Liver (tissue), 9 donors: ENCODE measurements around the gene ADCYAP1R1. TPM values are rescaled to one million over a fixed set of nuclear protein-coding genes. Genes with fewer than 3 reads are reported as not detected.

Source experiments
- DNase-seq: peaks from one replicate; pipeline ENCODE4 v3.0.0-alpha.2; 2017; ENCODE audit warnings: low spot score
- H3K27ac ChIP-seq, 2 donors: one replicate each; pipeline ENCODE4 v1.7.0; 2013; ENCODE audit warnings: inconsistent platforms in 2 of 2, low read length in 2 of 2, control low read depth in 1 of 2, low read depth in 1 of 2, mild to moderate bottlenecking in 1 of 2
- H3K27me3 ChIP-seq, 4 donors: one replicate each; pipeline versions ENCODE4 v1.6.1 to v1.7.0; 2013; ENCODE audit warnings: low read length in 3 of 4, inconsistent platforms in 1 of 4, mild to moderate bottlenecking in 1 of 4, moderate library complexity in 1 of 4; ENCODE audit not compliant: control insufficient read depth in 4 of 4, insufficient read depth in 4 of 4
- H3K36me3 ChIP-seq, 4 donors: one replicate each; pipeline versions ENCODE4 v1.6.1 to v1.7.0; 2013; ENCODE audit warnings: low read length in 3 of 4, mild to moderate bottlenecking in 3 of 4, low read depth in 1 of 4, moderate library complexity in 1 of 4; ENCODE audit not compliant: control insufficient read depth in 4 of 4, insufficient read depth in 3 of 4
- H3K4me1 ChIP-seq, 4 donors: one replicate each; pipeline versions ENCODE4 v1.6.1 to v1.7.0; 2013; ENCODE audit warnings: low read length in 3 of 4, mild to moderate bottlenecking in 3 of 4, moderate library complexity in 1 of 4; ENCODE audit not compliant: control insufficient read depth in 4 of 4, insufficient read depth in 4 of 4
- H3K4me3 ChIP-seq, 3 donors: one replicate each; pipeline versions ENCODE4 v1.6.1 to v1.7.0; 2013; ENCODE audit warnings: low read length in 3 of 3, control low read depth in 1 of 3, low read depth in 1 of 3, mild to moderate bottlenecking in 1 of 3
- H3K9ac ChIP-seq, 2 donors: one replicate each; pipeline ENCODE4 v1.7.0; 2013; ENCODE audit warnings: low read length in 2 of 2, mild to moderate bottlenecking in 2 of 2, moderate library complexity in 2 of 2, control low read depth in 1 of 2, low read depth in 1 of 2
- H3K9me3 ChIP-seq, 4 donors: one replicate each; pipeline versions ENCODE4 v1.6.1 to v1.7.0; 2013; ENCODE audit warnings: low read length in 3 of 4; ENCODE audit not compliant: control insufficient read depth in 4 of 4
- CTCF ChIP-seq: fragments of 150-350 bp; IDR thresholded peaks from 2 replicates; pipeline ENCODE4 v1.5.1; 2017; ENCODE audit warnings: improper control_type of control experiment, low read depth, low read length; ENCODE audit not compliant: missing input control
- EGR1 ChIP-seq, 2 donors: IDR thresholded peaks; 2 replicates each; pipeline ENCODE4 v1.6.1; 2016 to 2018; ENCODE audit warnings: antibody characterized with exemption in 2 of 2, low read depth in 2 of 2
- FOXA1 ChIP-seq: IDR thresholded peaks from 2 replicates; pipeline ENCODE4 v1.6.1; 2016; ENCODE audit warnings: antibody characterized with exemption
- FOXA2 ChIP-seq: IDR thresholded peaks from 2 replicates; pipeline ENCODE4 v1.6.1; 2016; ENCODE audit warnings: antibody characterized with exemption
- GABPA ChIP-seq, 2 donors: IDR thresholded peaks in 1 of 2; conservative IDR thresholded peaks in 1 of 2; 2 replicates each; pipeline ENCODE4 v1.6.1; 2016; ENCODE audit warnings: antibody characterized with exemption in 2 of 2, mild to moderate bottlenecking in 1 of 2, moderate library complexity in 1 of 2
- HNF4A ChIP-seq, 2 donors: conservative IDR thresholded peaks; 2 replicates each; pipeline ENCODE4 v1.6.1; 2016; ENCODE audit warnings: antibody characterized with exemption in 2 of 2, mild to moderate bottlenecking in 2 of 2
- HNF4G ChIP-seq: IDR thresholded peaks from 2 replicates; pipeline ENCODE4 v1.6.1; 2016; ENCODE audit warnings: antibody characterized with exemption
- JUND ChIP-seq, 2 donors: IDR thresholded peaks; 2 replicates each; pipeline ENCODE4 v1.6.1; 2016; ENCODE audit warnings: antibody characterized with exemption in 2 of 2
- MAX ChIP-seq: IDR thresholded peaks from 2 replicates; pipeline ENCODE4 v1.6.1; 2016; ENCODE audit warnings: antibody characterized with exemption
- NR2F2 ChIP-seq: IDR thresholded peaks from 2 replicates; pipeline ENCODE4 v1.6.1; 2016; ENCODE audit warnings: antibody characterized with exemption
- RAD21 ChIP-seq, 2 donors: IDR thresholded peaks; 2 replicates each; pipeline ENCODE4 v1.6.1; 2016; ENCODE audit warnings: antibody characterized with exemption in 2 of 2, mild to moderate bottlenecking in 2 of 2
- RXRA ChIP-seq, 2 donors: IDR thresholded peaks; 2 replicates each; pipeline ENCODE4 v1.6.1; 2017 to 2018; ENCODE audit warnings: antibody characterized with exemption in 2 of 2, mild to moderate bottlenecking in 1 of 2
- SP1 ChIP-seq: IDR thresholded peaks from 2 replicates; pipeline ENCODE4 v1.6.1; 2018; ENCODE audit warnings: antibody characterized with exemption, mild to moderate bottlenecking
- TAF1 ChIP-seq: conservative IDR thresholded peaks from 2 replicates; pipeline ENCODE4 v1.6.1; 2016; ENCODE audit warnings: antibody characterized with exemption, mild to moderate bottlenecking
- YY1 ChIP-seq: IDR thresholded peaks from 2 replicates; pipeline ENCODE4 v1.6.1; 2016; ENCODE audit warnings: antibody characterized with exemption, mild to moderate bottlenecking
- ZBTB33 ChIP-seq: IDR thresholded peaks from 2 replicates; pipeline ENCODE4 v1.6.1; 2016; ENCODE audit warnings: antibody characterized with exemption
- WGBS: extraction: QIAGEN DNeasy Blood & Tissue Kit; methylation state at CpG from one replicate; pipeline ENCODE4 v1.1.7; 2013; 5-methylcytosine and 5-hydroxymethylcytosine counted together
- polyA plus RNA-seq, 2 donors: library from polyadenylated mRNA; stranded (reverse) in 1 of 2; unstranded in 1 of 2; fragments of 200-250 nt in 1 of 2; fragments of >200 nt in 1 of 2; fragmentation: Nextera tagmentation in 1 of 2; extraction: Ambion mirVana in 1 of 2; gene quantifications; one replicate each; pipeline versions ENCODE4 v1.2.1 to v1.2.3, GENCODE V29; 2013 to 2015
- total RNA-seq, 2 donors: library from RNA; depleted of rRNA; stranded (reverse); fragments of >200 nt; gene quantifications; one replicate each; pipeline ENCODE4 v1.2.3, GENCODE V29; 2014
- TF ChIP-seq, protein P1 (sequence below): IDR thresholded peaks from 2 replicates; pipeline ENCODE4 v1.6.1; 2016; ENCODE audit warnings: antibody characterized with exemption, mild to moderate bottlenecking
- TF ChIP-seq, protein P2 (sequence below): IDR thresholded peaks from 2 replicates; pipeline ENCODE4 v1.6.1; 2016; ENCODE audit warnings: antibody characterized with exemption
- donor health status: healthy.
- donor health status: healthy.
- donor health status: healthy.
- donor health status: healthy.
- donor health status: healthy.

The ADCYAP1R1 gene
- total and polyA plus RNA-seq, 4 donors = 0.05 to 0.67 (median 0.12) TPM; not detected in 1

DNA sequence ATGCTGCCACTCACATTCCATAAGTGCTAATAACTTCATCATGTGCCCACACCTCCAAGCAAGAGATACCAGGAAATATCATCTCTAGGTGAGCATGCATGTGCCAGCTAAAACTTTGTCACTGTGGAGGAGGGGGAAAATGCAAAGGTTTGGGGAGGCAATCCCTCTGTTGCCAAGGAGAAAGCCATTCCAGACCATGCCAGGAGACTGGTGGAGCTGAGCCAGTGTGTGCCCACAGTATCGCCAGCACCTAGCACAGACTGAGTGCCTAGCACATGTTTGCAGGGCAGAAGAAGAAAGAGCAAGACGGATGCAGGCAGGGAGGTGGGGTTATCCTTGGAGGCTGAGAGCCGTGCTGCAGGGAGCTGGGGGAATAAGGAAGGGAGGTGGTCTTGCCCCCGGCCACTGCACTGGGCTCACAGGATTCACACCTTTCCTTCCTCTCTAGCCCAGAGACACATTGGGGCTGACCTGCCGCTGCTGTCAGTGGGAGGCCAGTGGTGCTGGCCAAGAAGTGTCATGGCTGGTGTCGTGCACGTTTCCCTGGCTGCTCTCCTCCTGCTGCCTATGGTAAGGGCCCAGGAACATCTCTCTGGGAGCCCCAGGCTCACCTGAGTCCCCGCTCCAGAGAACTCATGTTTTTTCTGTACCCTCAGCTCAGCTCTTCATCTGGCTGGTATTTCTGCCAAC, 10.8 kb downstream of the ADCYAP1R1 start:
- H3K4me3 ChIP-seq = no peak overlapping the region
- no peak overlapping the region for H3K9ac ChIP-seq
- no peaks in the 10 kb centered on the region for H3K4me1 ChIP-seq
- no peak for DNase-seq
- 66% methylated on average over 8 of the region's 8 CpGs for WGBS
- H3K36me3 ChIP-seq = no peaks in the 10 kb centered on the region
- TF ChIP-seq CTCF = no peak
- no peak for TF ChIP-seq TAF1
- TF ChIP-seq RAD21 (IDR thresholded peaks at IDR 0.05) = no peak
- TF ChIP-seq FOXA2 = no peak
- no peak for TF ChIP-seq MAX
- TF ChIP-seq GABPA (IDR thresholded peaks at IDR 0.05 in 1 of 2, conservative IDR thresholded peaks at IDR 0.05 in 1 of 2) = no peak
- TF ChIP-seq JUND (IDR thresholded peaks at IDR 0.05) = no peak
- no peak for TF ChIP-seq YY1
- TF ChIP-seq ZBTB33 = no peak
- no peak for TF ChIP-seq FOXA1
- no peaks in the 10 kb centered on the region for H3K9me3 ChIP-seq
- no peaks in the 10 kb centered on the region for H3K27me3 ChIP-seq
- no peak overlapping the region for H3K27ac ChIP-seq

GRCh38 chr7:31065021-31065593, 13.0 kb downstream of the ADCYAP1R1 start:
- TF ChIP-seq GABPA (IDR thresholded peaks at IDR 0.05 in 1 of 2, conservative IDR thresholded peaks at IDR 0.05 in 1 of 2) (no peak), RAD21 (IDR thresholded peaks at IDR 0.05) (no peak), SP1 (no peak), FOXA2 (no peak), HNF4G (no peak), EGR1 (IDR thresholded peaks at IDR 0.05; ENCODE audit: low read depth in 2 of 2) (no peak), CTCF (no peak), JUND (IDR thresholded peaks at IDR 0.05) (no peak), HNF4A (conservative IDR thresholded peaks at IDR 0.05) (no peak), YY1 (no peak), NR2F2 (no peak), FOXA1 (no peak), RXRA (IDR thresholded peaks at IDR 0.05) (no peak), MAX (no peak), ZBTB33 (no peak), TAF1 (no peak)
- TF ChIP-seq, protein P1, sequence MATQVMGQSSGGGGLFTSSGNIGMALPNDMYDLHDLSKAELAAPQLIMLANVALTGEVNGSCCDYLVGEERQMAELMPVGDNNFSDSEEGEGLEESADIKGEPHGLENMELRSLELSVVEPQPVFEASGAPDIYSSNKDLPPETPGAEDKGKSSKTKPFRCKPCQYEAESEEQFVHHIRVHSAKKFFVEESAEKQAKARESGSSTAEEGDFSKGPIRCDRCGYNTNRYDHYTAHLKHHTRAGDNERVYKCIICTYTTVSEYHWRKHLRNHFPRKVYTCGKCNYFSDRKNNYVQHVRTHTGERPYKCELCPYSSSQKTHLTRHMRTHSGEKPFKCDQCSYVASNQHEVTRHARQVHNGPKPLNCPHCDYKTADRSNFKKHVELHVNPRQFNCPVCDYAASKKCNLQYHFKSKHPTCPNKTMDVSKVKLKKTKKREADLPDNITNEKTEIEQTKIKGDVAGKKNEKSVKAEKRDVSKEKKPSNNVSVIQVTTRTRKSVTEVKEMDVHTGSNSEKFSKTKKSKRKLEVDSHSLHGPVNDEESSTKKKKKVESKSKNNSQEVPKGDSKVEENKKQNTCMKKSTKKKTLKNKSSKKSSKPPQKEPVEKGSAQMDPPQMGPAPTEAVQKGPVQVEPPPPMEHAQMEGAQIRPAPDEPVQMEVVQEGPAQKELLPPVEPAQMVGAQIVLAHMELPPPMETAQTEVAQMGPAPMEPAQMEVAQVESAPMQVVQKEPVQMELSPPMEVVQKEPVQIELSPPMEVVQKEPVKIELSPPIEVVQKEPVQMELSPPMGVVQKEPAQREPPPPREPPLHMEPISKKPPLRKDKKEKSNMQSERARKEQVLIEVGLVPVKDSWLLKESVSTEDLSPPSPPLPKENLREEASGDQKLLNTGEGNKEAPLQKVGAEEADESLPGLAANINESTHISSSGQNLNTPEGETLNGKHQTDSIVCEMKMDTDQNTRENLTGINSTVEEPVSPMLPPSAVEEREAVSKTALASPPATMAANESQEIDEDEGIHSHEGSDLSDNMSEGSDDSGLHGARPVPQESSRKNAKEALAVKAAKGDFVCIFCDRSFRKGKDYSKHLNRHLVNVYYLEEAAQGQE = no peak
- TF ChIP-seq, protein P2, sequence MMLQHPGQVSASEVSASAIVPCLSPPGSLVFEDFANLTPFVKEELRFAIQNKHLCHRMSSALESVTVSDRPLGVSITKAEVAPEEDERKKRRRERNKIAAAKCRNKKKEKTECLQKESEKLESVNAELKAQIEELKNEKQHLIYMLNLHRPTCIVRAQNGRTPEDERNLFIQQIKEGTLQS = no peak
- H3K4me1 ChIP-seq = no peaks in the 10 kb centered on the region
- H3K27ac ChIP-seq = no peak overlapping the region
- no peaks in the 10 kb centered on the region for H3K27me3 ChIP-seq
- H3K9me3 ChIP-seq = no peaks in the 10 kb centered on the region
- no peak for DNase-seq
- no peaks in the 10 kb centered on the region for H3K36me3 ChIP-seq
- no peak overlapping the region for H3K4me3 ChIP-seq
- WGBS = 58% methylated on average over 6 of the region's 6 CpGs
- H3K9ac ChIP-seq = no peak overlapping the region
